H9 (cell line): ENCODE measurements around the gene GCM1. TPM values are rescaled to one million over a fixed set of nuclear protein-coding genes. Genes with fewer than 3 reads are reported as not detected.

Source experiments
- DNase-seq: peaks from one replicate; pipeline ENCODE4 v3.0.0-alpha.2; 2017
- H2AFZ ChIP-seq: one replicate; pipeline ENCODE4 v1.6.1; 2013; ENCODE audit warnings: mild to moderate bottlenecking, low read length, control low read depth, moderate library complexity
- H2AK5ac ChIP-seq: 2 replicates; pipeline ENCODE4 v1.6.1; 2013; ENCODE audit warnings: low read length, control low read depth, mixed read lengths; ENCODE audit not compliant: insufficient read length
- H2BK120ac ChIP-seq: one replicate; pipeline ENCODE4 v1.6.1; 2013; ENCODE audit warnings: low read depth, mild to moderate bottlenecking, low read length, control low read depth, inconsistent platforms; ENCODE audit not compliant: poor library complexity, severe bottlenecking
- H2BK12ac ChIP-seq: 2 replicates; pipeline ENCODE4 v1.6.1; 2013; ENCODE audit warnings: low read length, control low read depth, mixed read lengths, low read depth; ENCODE audit not compliant: insufficient read length
- H2BK15ac ChIP-seq: 2 replicates; pipeline ENCODE4 v1.6.1; 2013; ENCODE audit warnings: low read depth, low read length, control low read depth
- H2BK20ac ChIP-seq: one replicate; pipeline ENCODE4 v1.6.1; 2013; ENCODE audit warnings: low read depth, mild to moderate bottlenecking, low read length, control low read depth, inconsistent platforms; ENCODE audit not compliant: poor library complexity, severe bottlenecking
- H2BK5ac ChIP-seq: 2 replicates; pipeline ENCODE4 v1.6.1; 2013; ENCODE audit warnings: low read length, control low read depth, mixed read lengths; ENCODE audit not compliant: insufficient read length
- H3K14ac ChIP-seq: 2 replicates; pipeline ENCODE4 v1.6.1; 2013; ENCODE audit warnings: low read length, control low read depth; ENCODE audit not compliant: insufficient read depth
- H3K18ac ChIP-seq: 2 replicates; pipeline ENCODE4 v1.6.1; 2013; ENCODE audit warnings: low read depth, mild to moderate bottlenecking, mixed read lengths, low read length, control low read depth; ENCODE audit not compliant: insufficient read length
- H3K23ac ChIP-seq: 2 replicates; pipeline ENCODE4 v1.6.1; 2013; ENCODE audit warnings: low read length, control low read depth, mixed read lengths, low read depth; ENCODE audit not compliant: insufficient read length
- H3K23me2 ChIP-seq: 2 replicates; pipeline ENCODE4 v1.6.1; 2013; ENCODE audit warnings: low read depth, mild to moderate bottlenecking, mixed read lengths, low read length, control low read depth; ENCODE audit not compliant: insufficient read length, poor library complexity, severe bottlenecking
- H3K27ac ChIP-seq: 2 replicates; pipeline ENCODE4 v1.5.1; 2013; ENCODE audit warnings: low read length, control low read depth, mixed read lengths, low read depth; ENCODE audit not compliant: insufficient read length
- H3K27me3 ChIP-seq: 2 replicates; pipeline ENCODE4 v1.6.1; 2013; ENCODE audit warnings: low read length, control low read depth, inconsistent platforms; ENCODE audit not compliant: insufficient read depth
- H3K4ac ChIP-seq: 2 replicates; pipeline ENCODE4 v1.6.1; 2013; ENCODE audit warnings: low read depth, mild to moderate bottlenecking, control low read depth, inconsistent platforms, low read length, moderate library complexity
- H3K4me1 ChIP-seq: 2 replicates; pipeline ENCODE4 v1.6.1; 2013; ENCODE audit warnings: low read length, control low read depth, inconsistent platforms; ENCODE audit not compliant: insufficient read depth
- H3K4me2 ChIP-seq: 2 replicates; pipeline ENCODE4 v1.6.1; 2013; ENCODE audit warnings: low read length, control low read depth, mixed read lengths; ENCODE audit not compliant: insufficient read length, insufficient read depth
- H3K56ac ChIP-seq: 2 replicates; pipeline ENCODE4 v1.6.1; 2013; ENCODE audit warnings: low read depth, mild to moderate bottlenecking, mixed read lengths, low read length, control low read depth; ENCODE audit not compliant: insufficient read length
- H3K79me1 ChIP-seq: 2 replicates; pipeline ENCODE4 v1.6.1; 2013; ENCODE audit warnings: low read depth, mild to moderate bottlenecking, moderate library complexity, low read length, control low read depth, inconsistent platforms; ENCODE audit not compliant: insufficient read depth, poor library complexity, severe bottlenecking
- H3K79me2 ChIP-seq: 2 replicates; pipeline ENCODE4 v1.6.1; 2013; ENCODE audit warnings: low read length, control low read depth, inconsistent platforms; ENCODE audit not compliant: insufficient read depth
- H3K9ac ChIP-seq: 2 replicates; pipeline ENCODE4 v1.6.1; 2013; ENCODE audit warnings: low read length, control low read depth, mixed read lengths; ENCODE audit not compliant: insufficient read length; ENCODE audit errors: extremely low read depth
- H3K9me3 ChIP-seq: one replicate; pipeline ENCODE4 v1.6.1; 2013; ENCODE audit warnings: low read depth, low read length, inconsistent platforms; ENCODE audit not compliant: control insufficient read depth
- H3T11ph ChIP-seq: one replicate; pipeline ENCODE4 v1.6.1; 2013; ENCODE audit warnings: mild to moderate bottlenecking, low read length, control low read depth, inconsistent platforms
- H4K20me1 ChIP-seq: one replicate; pipeline ENCODE4 v1.6.1; 2013; ENCODE audit not compliant: control insufficient read depth, insufficient read length, insufficient read depth
- H4K5ac ChIP-seq: 2 replicates; pipeline ENCODE4 v1.6.1; 2013; ENCODE audit warnings: low read depth, mild to moderate bottlenecking, mixed read lengths, low read length, control low read depth; ENCODE audit not compliant: insufficient read length
- H4K8ac ChIP-seq: replicated peaks from 2 replicates; pipeline ENCODE4 v1.6.1; 2013; ENCODE audit warnings: low read length, control low read depth, mixed read lengths, low read depth; ENCODE audit not compliant: insufficient read length
- H4K91ac ChIP-seq: 2 replicates; pipeline ENCODE4 v1.6.1; 2013; ENCODE audit warnings: low read depth, mild to moderate bottlenecking, moderate library complexity, mixed read lengths, low read length, control low read depth; ENCODE audit not compliant: insufficient read length
- H3K27ac Mint-ChIP-seq, 3 experiments: 2 replicates in 2 of 3; 3 replicates in 1 of 3; pipeline ENCODE4 v1.8.0; 2020 to 2021; ENCODE audit warnings: mixed read lengths in 3 of 3, mild to moderate bottlenecking in 1 of 3, moderate library complexity in 1 of 3
- H3K27me3 Mint-ChIP-seq: 2 replicates; pipeline ENCODE4 v1.8.0; 2021; ENCODE audit warnings: low read depth, mild to moderate bottlenecking, moderate library complexity, mixed read lengths
- H3K36me3 Mint-ChIP-seq, 3 experiments: 2 replicates in 2 of 3; 3 replicates in 1 of 3; pipeline ENCODE4 v1.8.0; 2020 to 2021; ENCODE audit warnings: low read depth in 3 of 3, mixed read lengths in 3 of 3; ENCODE audit not compliant: insufficient read depth in 1 of 3
- H3K4me1 Mint-ChIP-seq, 2 experiments: 2 replicates each; pipeline ENCODE4 v1.8.0; 2020; ENCODE audit warnings: mixed read lengths in 2 of 2
- H3K4me3 Mint-ChIP-seq, 2 experiments: 2 replicates in 1 of 2; 3 replicates in 1 of 2; pipeline ENCODE4 v1.8.0; 2020 to 2021; ENCODE audit warnings: mild to moderate bottlenecking in 2 of 2, mixed read lengths in 2 of 2, moderate library complexity in 1 of 2
- H3K9me3 Mint-ChIP-seq, 2 experiments: 2 replicates in 1 of 2; 3 replicates in 1 of 2; pipeline ENCODE4 v1.8.0; 2020; ENCODE audit warnings: mild to moderate bottlenecking in 2 of 2, mixed read lengths in 2 of 2, moderate library complexity in 1 of 2
- WGBS: extraction: QIAGEN DNeasy Blood & Tissue Kit; methylation state at CpG from one replicate; pipeline ENCODE4 v1.1.7; 2013; ENCODE audit warnings: missing lambda C conversion rate, low lambda C conversion rate, mixed read lengths; ENCODE audit not compliant: insufficient read length; ENCODE audit errors: extremely low coverage; 5-methylcytosine and 5-hydroxymethylcytosine counted together
- total RNA-seq: library from RNA; stranded (reverse); gene quantifications from 2 replicates; pipeline ENCODE4 v1.2.1, GENCODE V29; 2021
- TF ChIP-seq, protein P1 (sequence below): fragments of 200-600 bp; sonication (generic); conservative IDR thresholded peaks from 3 replicates; pipeline ENCODE4 v1.8.0; 2021; ENCODE audit warnings: antibody characterized with exemption, mild to moderate bottlenecking

The GCM1 gene
- total RNA-seq, 1 experiment from 2014 or later: not detected

GRCh38 chr6:53136000-53136609, 12.5 kb downstream of the GCM1 start:
- no peak overlapping the region for H3K4me3 Mint-ChIP-seq
- H3K23me2 ChIP-seq: no peaks in the 10 kb centered on the region
- DNase-seq: no peak
- H3K4me1 Mint-ChIP-seq: no peaks in the 10 kb centered on the region
- H3K27me3 Mint-ChIP-seq: no peaks in the 10 kb centered on the region
- H2BK20ac ChIP-seq: no peak overlapping the region
- H3K9me3 Mint-ChIP-seq: no peaks in the 10 kb centered on the region
- H3K23ac ChIP-seq: no peak overlapping the region
- no peaks in the 10 kb centered on the region for H3K79me1 ChIP-seq
- TF ChIP-seq, protein P1, sequence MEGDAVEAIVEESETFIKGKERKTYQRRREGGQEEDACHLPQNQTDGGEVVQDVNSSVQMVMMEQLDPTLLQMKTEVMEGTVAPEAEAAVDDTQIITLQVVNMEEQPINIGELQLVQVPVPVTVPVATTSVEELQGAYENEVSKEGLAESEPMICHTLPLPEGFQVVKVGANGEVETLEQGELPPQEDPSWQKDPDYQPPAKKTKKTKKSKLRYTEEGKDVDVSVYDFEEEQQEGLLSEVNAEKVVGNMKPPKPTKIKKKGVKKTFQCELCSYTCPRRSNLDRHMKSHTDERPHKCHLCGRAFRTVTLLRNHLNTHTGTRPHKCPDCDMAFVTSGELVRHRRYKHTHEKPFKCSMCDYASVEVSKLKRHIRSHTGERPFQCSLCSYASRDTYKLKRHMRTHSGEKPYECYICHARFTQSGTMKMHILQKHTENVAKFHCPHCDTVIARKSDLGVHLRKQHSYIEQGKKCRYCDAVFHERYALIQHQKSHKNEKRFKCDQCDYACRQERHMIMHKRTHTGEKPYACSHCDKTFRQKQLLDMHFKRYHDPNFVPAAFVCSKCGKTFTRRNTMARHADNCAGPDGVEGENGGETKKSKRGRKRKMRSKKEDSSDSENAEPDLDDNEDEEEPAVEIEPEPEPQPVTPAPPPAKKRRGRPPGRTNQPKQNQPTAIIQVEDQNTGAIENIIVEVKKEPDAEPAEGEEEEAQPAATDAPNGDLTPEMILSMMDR: no peak
- H3K4me2 ChIP-seq: no peak overlapping the region
- no peaks in the 10 kb centered on the region for H3K4me1 ChIP-seq
- no peak overlapping the region for H2BK5ac ChIP-seq
- no peak overlapping the region for H2BK12ac ChIP-seq
- H3K79me2 ChIP-seq: no peaks in the 10 kb centered on the region
- H4K91ac ChIP-seq: no peak overlapping the region
- no CpG with 5 or more reads among the region's 3 CpGs for WGBS
- H3K14ac ChIP-seq: no peak overlapping the region
- no peak overlapping the region for H3K56ac ChIP-seq
- H4K8ac ChIP-seq: no peak overlapping the region
- no peak overlapping the region for H3T11ph ChIP-seq
- no peak overlapping the region for H4K5ac ChIP-seq
- H2AFZ ChIP-seq: no peak overlapping the region
- H3K9ac ChIP-seq: no peak overlapping the region
- H2BK120ac ChIP-seq: no peak overlapping the region
- H3K9me3 ChIP-seq: no peaks in the 10 kb centered on the region
- no peaks in the 10 kb centered on the region for H3K36me3 Mint-ChIP-seq
- H3K27ac ChIP-seq: no peak overlapping the region
- no peak overlapping the region for H3K18ac ChIP-seq
- no peak overlapping the region for H3K4ac ChIP-seq
- H3K27me3 ChIP-seq: no peaks in the 10 kb centered on the region
- no peak overlapping the region for H2BK15ac ChIP-seq
- H2AK5ac ChIP-seq: no peak overlapping the region
- H4K20me1 ChIP-seq: no peaks in the 10 kb centered on the region
- no peak overlapping the region for H3K27ac Mint-ChIP-seq
